ENCODE results near the gene MLIP.

GRCh38 chr6:54216336-54216735, 105.1 kb downstream of the MLIP start:
- TF ChIP-seq, protein P1, sequence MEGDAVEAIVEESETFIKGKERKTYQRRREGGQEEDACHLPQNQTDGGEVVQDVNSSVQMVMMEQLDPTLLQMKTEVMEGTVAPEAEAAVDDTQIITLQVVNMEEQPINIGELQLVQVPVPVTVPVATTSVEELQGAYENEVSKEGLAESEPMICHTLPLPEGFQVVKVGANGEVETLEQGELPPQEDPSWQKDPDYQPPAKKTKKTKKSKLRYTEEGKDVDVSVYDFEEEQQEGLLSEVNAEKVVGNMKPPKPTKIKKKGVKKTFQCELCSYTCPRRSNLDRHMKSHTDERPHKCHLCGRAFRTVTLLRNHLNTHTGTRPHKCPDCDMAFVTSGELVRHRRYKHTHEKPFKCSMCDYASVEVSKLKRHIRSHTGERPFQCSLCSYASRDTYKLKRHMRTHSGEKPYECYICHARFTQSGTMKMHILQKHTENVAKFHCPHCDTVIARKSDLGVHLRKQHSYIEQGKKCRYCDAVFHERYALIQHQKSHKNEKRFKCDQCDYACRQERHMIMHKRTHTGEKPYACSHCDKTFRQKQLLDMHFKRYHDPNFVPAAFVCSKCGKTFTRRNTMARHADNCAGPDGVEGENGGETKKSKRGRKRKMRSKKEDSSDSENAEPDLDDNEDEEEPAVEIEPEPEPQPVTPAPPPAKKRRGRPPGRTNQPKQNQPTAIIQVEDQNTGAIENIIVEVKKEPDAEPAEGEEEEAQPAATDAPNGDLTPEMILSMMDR (IDR thresholded peaks at IDR 0.05), result no peak
- no peak for TF ChIP-seq POLR2A (IDR thresholded peaks at IDR 0.05)
